ENCODE results near the gene SLC16A3.
A peak's percentile ranks its signal among the peaks of the same experiment; 100 is the strongest.

The SLC16A3 gene

DNA sequence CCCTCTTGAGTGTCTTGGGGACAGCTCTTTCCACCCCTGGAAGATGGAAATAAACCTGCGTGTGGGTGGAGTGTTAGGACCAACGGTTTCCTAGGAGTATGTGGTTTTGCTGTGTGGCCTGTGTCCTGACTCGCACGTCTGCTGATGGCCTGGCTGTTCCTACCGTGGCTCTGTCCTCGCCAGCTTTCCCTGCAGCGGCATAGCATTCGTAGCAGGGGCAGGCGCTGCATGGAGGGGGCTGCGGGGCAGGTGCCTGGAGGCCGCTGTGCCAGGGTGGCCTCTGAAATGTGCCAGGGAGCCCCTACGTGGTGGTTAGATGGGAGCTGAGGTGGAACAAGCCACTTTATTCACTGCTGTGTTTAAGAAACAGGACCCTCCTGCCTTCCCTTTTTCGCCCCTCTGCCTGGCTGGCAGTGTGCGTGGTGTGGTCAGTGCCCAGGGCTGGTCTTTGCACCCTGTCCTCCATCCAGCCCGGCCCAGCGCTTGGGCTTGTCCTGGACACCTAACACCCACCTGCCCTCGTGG lies 10.6 kb downstream of the SLC16A3 start:
- TF ChIP-seq POLR2AphosphoS5 (IDR thresholded peaks at IDR 0.05; ENCODE audit: low read depth, low read length): no peak
- no peak for TF ChIP-seq FOXP2 (optimal IDR thresholded peaks at IDR 0.05; ENCODE audit: borderline replicate concordance, extremely low read depth, extremely low read length, insufficient read depth)
- TF ChIP-seq SIN3A (IDR thresholded peaks at IDR 0.05; ENCODE audit: borderline replicate concordance, insufficient read depth, low read length): no peak
- no peak for TF ChIP-seq TAF1 (IDR thresholded peaks at IDR 0.05; ENCODE audit: borderline replicate concordance, insufficient read depth, low read length)
- TF ChIP-seq, protein P1, sequence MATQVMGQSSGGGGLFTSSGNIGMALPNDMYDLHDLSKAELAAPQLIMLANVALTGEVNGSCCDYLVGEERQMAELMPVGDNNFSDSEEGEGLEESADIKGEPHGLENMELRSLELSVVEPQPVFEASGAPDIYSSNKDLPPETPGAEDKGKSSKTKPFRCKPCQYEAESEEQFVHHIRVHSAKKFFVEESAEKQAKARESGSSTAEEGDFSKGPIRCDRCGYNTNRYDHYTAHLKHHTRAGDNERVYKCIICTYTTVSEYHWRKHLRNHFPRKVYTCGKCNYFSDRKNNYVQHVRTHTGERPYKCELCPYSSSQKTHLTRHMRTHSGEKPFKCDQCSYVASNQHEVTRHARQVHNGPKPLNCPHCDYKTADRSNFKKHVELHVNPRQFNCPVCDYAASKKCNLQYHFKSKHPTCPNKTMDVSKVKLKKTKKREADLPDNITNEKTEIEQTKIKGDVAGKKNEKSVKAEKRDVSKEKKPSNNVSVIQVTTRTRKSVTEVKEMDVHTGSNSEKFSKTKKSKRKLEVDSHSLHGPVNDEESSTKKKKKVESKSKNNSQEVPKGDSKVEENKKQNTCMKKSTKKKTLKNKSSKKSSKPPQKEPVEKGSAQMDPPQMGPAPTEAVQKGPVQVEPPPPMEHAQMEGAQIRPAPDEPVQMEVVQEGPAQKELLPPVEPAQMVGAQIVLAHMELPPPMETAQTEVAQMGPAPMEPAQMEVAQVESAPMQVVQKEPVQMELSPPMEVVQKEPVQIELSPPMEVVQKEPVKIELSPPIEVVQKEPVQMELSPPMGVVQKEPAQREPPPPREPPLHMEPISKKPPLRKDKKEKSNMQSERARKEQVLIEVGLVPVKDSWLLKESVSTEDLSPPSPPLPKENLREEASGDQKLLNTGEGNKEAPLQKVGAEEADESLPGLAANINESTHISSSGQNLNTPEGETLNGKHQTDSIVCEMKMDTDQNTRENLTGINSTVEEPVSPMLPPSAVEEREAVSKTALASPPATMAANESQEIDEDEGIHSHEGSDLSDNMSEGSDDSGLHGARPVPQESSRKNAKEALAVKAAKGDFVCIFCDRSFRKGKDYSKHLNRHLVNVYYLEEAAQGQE (IDR thresholded peaks at IDR 0.05; ENCODE audit: insufficient read depth in 1 of 2, low read depth in 2 of 2, low read length in 2 of 2): no peak

GRCh38 chr17:82239926-82240505 lies 11.2 kb downstream of the SLC16A3 start:
- TF ChIP-seq FOXP2 (optimal IDR thresholded peaks at IDR 0.05; ENCODE audit: borderline replicate concordance, extremely low read depth, extremely low read length, insufficient read depth) (no peak), SIN3A (IDR thresholded peaks at IDR 0.05; ENCODE audit: borderline replicate concordance, insufficient read depth, low read length) (no peak), POLR2AphosphoS5 (IDR thresholded peaks at IDR 0.05; ENCODE audit: low read depth, low read length) (no peak), TAF1 (IDR thresholded peaks at IDR 0.05; ENCODE audit: borderline replicate concordance, insufficient read depth, low read length) (no peak)
- TF ChIP-seq, protein P1 (IDR thresholded peaks at IDR 0.05; ENCODE audit: insufficient read depth in 1 of 2, low read depth in 2 of 2, low read length in 2 of 2): no peak

GRCh38 chr17:82240506-82241182 lies 11.8 kb downstream of the SLC16A3 start:
- peak; percentile 7; the same call in 1 of the 2 replicates for TF ChIP-seq POLR2AphosphoS5 (IDR thresholded peaks at IDR 0.05; ENCODE audit: low read depth, low read length)
- no peak for TF ChIP-seq SIN3A (IDR thresholded peaks at IDR 0.05; ENCODE audit: borderline replicate concordance, insufficient read depth, low read length)
- TF ChIP-seq, protein P1 (IDR thresholded peaks at IDR 0.05; ENCODE audit: insufficient read depth in 1 of 2, low read depth in 2 of 2, low read length in 2 of 2): no peak
- no peak for TF ChIP-seq TAF1 (IDR thresholded peaks at IDR 0.05; ENCODE audit: borderline replicate concordance, insufficient read depth, low read length)
- TF ChIP-seq FOXP2 (optimal IDR thresholded peaks at IDR 0.05; ENCODE audit: borderline replicate concordance, extremely low read depth, extremely low read length, insufficient read depth): no peak

- TF ChIP-seq POLR2AphosphoS5 (IDR thresholded peaks at IDR 0.05; ENCODE audit: low read depth, low read length): peak; percentile 40
- TF ChIP-seq SIN3A (IDR thresholded peaks at IDR 0.05; ENCODE audit: borderline replicate concordance, insufficient read depth, low read length): no peak
Observed at GRCh38 chr17:82241183-82241925, 12.5 kb downstream of the SLC16A3 start.

DNA sequence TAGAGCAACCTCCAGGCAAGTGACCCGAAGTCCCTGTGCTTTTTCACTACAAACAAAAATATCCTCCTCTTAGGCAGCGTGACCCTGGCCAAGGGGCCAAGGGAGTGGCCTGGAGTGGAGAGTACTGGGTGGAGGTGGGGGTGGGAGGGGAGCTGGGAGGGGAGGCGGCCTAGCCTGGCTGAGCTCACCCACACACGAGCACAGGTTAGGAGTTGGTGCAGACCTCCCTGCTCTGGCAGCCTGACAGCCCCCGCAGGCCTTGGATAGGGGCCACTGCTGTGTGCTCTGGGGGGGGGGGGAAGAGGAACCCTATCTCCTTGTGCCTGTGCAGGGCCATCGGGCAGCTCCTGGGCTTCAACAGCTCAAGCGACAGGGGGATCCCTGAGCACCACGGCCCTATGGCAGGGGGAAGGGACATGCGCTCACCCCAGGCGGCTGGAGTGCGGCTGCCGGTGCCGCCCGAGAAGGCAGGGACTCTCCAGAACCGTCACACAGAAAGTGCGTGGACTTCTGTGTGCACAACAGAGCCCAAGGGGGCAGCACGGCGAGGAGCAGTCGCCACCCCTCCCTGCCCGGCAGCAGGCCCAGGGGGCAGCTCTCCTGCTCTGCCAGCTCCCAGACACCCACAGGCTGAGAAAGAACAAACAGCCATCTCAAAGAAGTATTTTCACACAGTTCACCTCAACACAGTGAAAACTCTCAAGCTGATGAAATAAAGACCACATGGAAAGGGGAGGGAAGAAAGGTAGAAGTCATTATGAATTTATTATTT lies 13.3 kb downstream of the SLC16A3 start:
- TF ChIP-seq TAF1 (IDR thresholded peaks at IDR 0.05; ENCODE audit: borderline replicate concordance, insufficient read depth, low read length): no peak
- no peak; the same call in 1 of the 2 replicates for TF ChIP-seq SIN3A (IDR thresholded peaks at IDR 0.05; ENCODE audit: borderline replicate concordance, insufficient read depth, low read length)

Measured in PFSK-1 (cell line).